GM19043 (cell line): Measurements from ENCODE around the gene WDR81.
"Not testable (repeated sequence)": the region's sequence is repeated elsewhere in the genome, so short reads cannot be mapped to it uniquely, and the experiment has no call there.

Experiments used
- ATAC-seq: cut with Tn5 transposase; IDR thresholded peaks from one replicate; pipeline ENCODE4 v1.9.1; 2021; ENCODE audit warnings: low read depth; ENCODE audit not compliant: unreplicated experiment

Gene WDR81

GRCh38 chr17:1729966-1730325 is 5.4 kb downstream of the WDR81 start:
- no peak for ATAC-seq

- ATAC-seq, result no peak
Measured at GRCh38 chr17:1730326-1731193, 6.1 kb downstream of the WDR81 start.

- no peak for ATAC-seq
Measured at GRCh38 chr17:1731194-1731506, 6.6 kb downstream of the WDR81 start.

GRCh38 chr17:1732241-1732832 is 7.8 kb downstream of the WDR81 start:
- ATAC-seq, result no peak

- no peak for ATAC-seq
Measured at GRCh38 chr17:1732833-1733321, 8.4 kb downstream of the WDR81 start.

GRCh38 chr17:1733759-1734158 is 9.3 kb downstream of the WDR81 start:
- no peak for ATAC-seq

GRCh38 chr17:1735418-1735817 is 10.9 kb downstream of the WDR81 start:
- no peak for ATAC-seq

GRCh38 chr17:1735834-1736347 is 11.4 kb downstream of the WDR81 start:
- ATAC-seq, result no peak

- no peak for ATAC-seq
Measured at GRCh38 chr17:1736348-1737281, 12.1 kb downstream of the WDR81 start.

GRCh38 chr17:1737531-1738291 is 13.2 kb downstream of the WDR81 start:
- no peak for ATAC-seq

- ATAC-seq, result not testable (repeated sequence)
Measured at GRCh38 chr17:1741899-1742298, 17.4 kb downstream of the WDR81 start.

- no peak for ATAC-seq
Measured at GRCh38 chr17:1742371-1743087, 18.0 kb downstream of the WDR81 start, which contains the start of gene SERPINF2. Gene SERPINF2 (plus strand): TSS chr17:1742871. CDS start chr17:1744996, 2,125 bp downstream.

- ATAC-seq, result no peak
Measured at GRCh38 chr17:1743088-1743439, 18.6 kb downstream of the WDR81 start.

GRCh38 chr17:1744551-1745512 is 20.3 kb downstream of the WDR81 start:
- ATAC-seq, result no peak

GRCh38 chr17:1745513-1746020 is 21.1 kb downstream of the WDR81 start:
- no peak for ATAC-seq

GRCh38 chr17:1746975-1747543 is 22.6 kb downstream of the WDR81 start:
- ATAC-seq, result no peak

GRCh38 chr17:1750628-1751027 is 26.1 kb downstream of the WDR81 start:
- ATAC-seq, result no peak
